Mesenchymal stem cell (in vitro differentiated cells and primary cell): ENCODE data around the gene DCDC2B.
A peak's percentile ranks its signal among the peaks of the same experiment; 100 is the strongest.

Experiments
- DNase-seq: peaks from one replicate; pipeline ENCODE4 v3.0.0-alpha.2; 2013
- H2AFZ ChIP-seq: one replicate; pipeline ENCODE4 v1.6.1; 2013; ENCODE audit warnings: low read depth, mild to moderate bottlenecking, control low read depth, inconsistent platforms, low read length, moderate library complexity
- H2AK5ac ChIP-seq: 2 replicates; pipeline ENCODE4 v1.6.1; 2013; ENCODE audit warnings: low read length, moderate library complexity, mild to moderate bottlenecking, inconsistent platforms; ENCODE audit not compliant: severe bottlenecking
- H2BK120ac ChIP-seq: one replicate; pipeline ENCODE4 v1.6.1; 2013; ENCODE audit warnings: low read depth, mild to moderate bottlenecking, inconsistent platforms, low read length, moderate library complexity
- H2BK12ac ChIP-seq, 2 experiments: one replicate each; pipeline ENCODE4 v1.6.1; 2013; ENCODE audit warnings: inconsistent platforms in 2 of 2, low read length in 2 of 2, mild to moderate bottlenecking in 2 of 2, moderate library complexity in 2 of 2, control low read depth in 1 of 2
- H2BK15ac ChIP-seq: one replicate; pipeline ENCODE4 v1.6.1; 2013; ENCODE audit warnings: mild to moderate bottlenecking, low read depth, inconsistent platforms; ENCODE audit not compliant: poor library complexity, severe bottlenecking
- H2BK5ac ChIP-seq: 2 replicates; pipeline ENCODE4 v1.6.1; 2013; ENCODE audit warnings: low read depth, mild to moderate bottlenecking, low read length, control low read depth, inconsistent platforms; ENCODE audit not compliant: poor library complexity, severe bottlenecking
- H3K14ac ChIP-seq, 2 experiments: one replicate each; pipeline ENCODE4 v1.6.1; 2013; ENCODE audit warnings: inconsistent platforms in 2 of 2, low read length in 2 of 2, control low read depth in 1 of 2, mild to moderate bottlenecking in 1 of 2, moderate library complexity in 1 of 2
- H3K18ac ChIP-seq, 2 experiments: one replicate each; pipeline ENCODE4 v1.6.1; 2013; ENCODE audit warnings: inconsistent platforms in 2 of 2, low read length in 2 of 2, control low read depth in 1 of 2, low read depth in 1 of 2, mild to moderate bottlenecking in 1 of 2
- H3K23ac ChIP-seq, 2 experiments: one replicate each; pipeline ENCODE4 v1.6.1; 2013; ENCODE audit warnings: inconsistent platforms in 2 of 2, low read length in 2 of 2, mild to moderate bottlenecking in 2 of 2, moderate library complexity in 2 of 2, control low read depth in 1 of 2
- H3K27ac ChIP-seq: 2 replicates; pipeline ENCODE4 v1.5.1; 2013; ENCODE audit warnings: mild to moderate bottlenecking, moderate library complexity, low read length, control low read depth, inconsistent platforms; ENCODE audit not compliant: poor library complexity, severe bottlenecking
- H3K27me3 ChIP-seq, 2 experiments: 2 replicates each; pipeline versions ENCODE4 v1.6.1 to v1.7.0; 2013; ENCODE audit warnings: low read length in 2 of 2, mild to moderate bottlenecking in 2 of 2, moderate library complexity in 2 of 2, control low read depth in 1 of 2, inconsistent platforms in 1 of 2; ENCODE audit not compliant: control insufficient read depth in 1 of 2, insufficient read depth in 1 of 2
- H3K36me3 ChIP-seq, 2 experiments: 2 replicates each; pipeline versions ENCODE4 v1.6.1 to v1.7.0; 2013; ENCODE audit warnings: low read length in 2 of 2, control low read depth in 1 of 2, inconsistent platforms in 1 of 2, low read depth in 1 of 2, mild to moderate bottlenecking in 1 of 2; ENCODE audit not compliant: insufficient read depth in 2 of 2, control insufficient read depth in 1 of 2
- H3K4ac ChIP-seq, 2 experiments: one replicate each; pipeline ENCODE4 v1.6.1; 2013; ENCODE audit warnings: inconsistent platforms in 2 of 2, low read length in 2 of 2, mild to moderate bottlenecking in 2 of 2, moderate library complexity in 2 of 2, control low read depth in 1 of 2, low read depth in 1 of 2
- H3K4me1 ChIP-seq: 2 replicates; pipeline ENCODE4 v1.6.1; 2013; ENCODE audit warnings: low read depth, low read length, control low read depth; ENCODE audit not compliant: control insufficient read depth, insufficient read depth
- H3K4me2 ChIP-seq: 2 replicates; pipeline ENCODE4 v1.6.1; 2013; ENCODE audit warnings: low read length, mild to moderate bottlenecking, inconsistent platforms; ENCODE audit not compliant: poor library complexity, severe bottlenecking
- H3K4me3 ChIP-seq, 2 experiments: 2 replicates each; pipeline versions ENCODE4 v1.5.1 to v1.7.0; 2013; ENCODE audit warnings: low read length in 2 of 2, mild to moderate bottlenecking in 2 of 2, control low read depth in 1 of 2, low read depth in 1 of 2; ENCODE audit not compliant: insufficient read depth in 1 of 2
- H3K79me1 ChIP-seq: replicated peaks from 2 replicates; pipeline ENCODE4 v1.6.1; 2013; ENCODE audit warnings: mild to moderate bottlenecking, control low read depth, low read length, inconsistent platforms; ENCODE audit not compliant: poor library complexity, severe bottlenecking
- H3K9ac ChIP-seq: 2 replicates; pipeline ENCODE4 v1.7.0; 2013; ENCODE audit warnings: mild to moderate bottlenecking, low read length, moderate library complexity
- H3K9me3 ChIP-seq: 2 replicates; pipeline ENCODE4 v1.7.0; 2013; ENCODE audit warnings: mild to moderate bottlenecking, low read length; ENCODE audit not compliant: control insufficient read depth
- H4K8ac ChIP-seq: one replicate; pipeline ENCODE4 v1.6.1; 2013; ENCODE audit warnings: inconsistent platforms, mild to moderate bottlenecking, low read length, moderate library complexity
- H4K91ac ChIP-seq: one replicate; pipeline ENCODE4 v1.6.1; 2013; ENCODE audit warnings: mild to moderate bottlenecking, low read length, inconsistent platforms
- WGBS: methylation state at CpG from one replicate; pipeline ENCODE4 v1.1.7; 2013; ENCODE audit warnings: mixed read lengths; 5-methylcytosine and 5-hydroxymethylcytosine counted together

Gene DCDC2B

DNA sequence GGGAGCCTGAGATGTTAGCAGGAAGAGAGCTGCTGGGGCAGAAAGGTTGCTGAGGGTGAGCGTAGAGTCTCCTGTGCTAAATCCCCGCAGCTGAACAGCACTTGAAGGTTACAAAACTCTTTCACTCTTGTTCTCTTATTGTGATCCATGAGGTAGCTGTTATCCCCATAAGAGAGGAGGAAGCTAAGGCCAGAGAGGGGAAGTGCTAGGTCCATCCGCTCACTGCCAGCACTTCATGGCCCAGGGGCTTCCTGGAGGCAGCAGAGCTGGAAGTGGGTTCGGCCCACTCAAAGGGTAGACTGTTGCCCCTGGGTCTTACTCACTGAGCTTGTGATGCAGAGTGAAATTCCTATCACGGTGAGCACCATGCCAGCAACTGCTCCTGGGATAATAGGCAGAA is 7.7 kb downstream of the DCDC2B start:
- no peak overlapping the region for H2AFZ ChIP-seq
- no peaks in the 10 kb centered on the region for H3K27me3 ChIP-seq
- H3K4me3 ChIP-seq, result no peak overlapping the region
- H3K4me1 ChIP-seq, result peaks cover 10% of the 10 kb centered on the region
- H2BK120ac ChIP-seq, result no peak overlapping the region
- DNase-seq, result no peak
- no peak overlapping the region for H2BK15ac ChIP-seq
- H3K9me3 ChIP-seq, result no peaks in the 10 kb centered on the region
- WGBS, result 98% methylated on average over 4 of the region's 5 CpGs
- no peak overlapping the region for H2BK5ac ChIP-seq
- no peak overlapping the region for H3K14ac ChIP-seq
- H3K4ac ChIP-seq, result no peak overlapping the region
- H3K79me1 ChIP-seq, result peaks cover 28% of the 10 kb centered on the region
- H3K36me3 ChIP-seq, result peaks cover 49 to 57% of the 10 kb centered on the region in 2 experiments
- no peak overlapping the region for H3K23ac ChIP-seq
- no peak overlapping the region for H3K4me2 ChIP-seq
- no peak overlapping the region for H2BK12ac ChIP-seq
- H2AK5ac ChIP-seq, result no peak overlapping the region
- peak overlapping the region; percentile 29 for H3K9ac ChIP-seq
- H4K8ac ChIP-seq, result no peak overlapping the region
- H4K91ac ChIP-seq, result no peak overlapping the region
- H3K27ac ChIP-seq, result no peak overlapping the region
- H3K18ac ChIP-seq, result no peak overlapping the region

GRCh38 chr1:32219022-32219421 is 10.1 kb downstream of the DCDC2B start:
- Histone ChIP-seq H4K91ac (no peak overlapping the region), H2BK120ac (no peak overlapping the region), H3K14ac (no peak overlapping the region), H3K4me3 (no peak overlapping the region), H4K8ac (no peak overlapping the region), H3K4ac (no peak overlapping the region), H3K4me2 (no peak overlapping the region), H3K18ac (no peak overlapping the region), H2BK5ac (no peak overlapping the region), H3K36me3 (peaks cover 41 to 58% of the 10 kb centered on the region in 2 experiments), H2BK12ac (no peak overlapping the region), H3K27me3 (no peaks in the 10 kb centered on the region), H2BK15ac (no peak overlapping the region), H3K23ac (no peak overlapping the region), H3K9ac (no peak overlapping the region), H2AFZ (no peak overlapping the region), H3K27ac (no peak overlapping the region), H2AK5ac (no peak overlapping the region), H3K79me1 (peaks cover 34% of the 10 kb centered on the region), H3K9me3 (no peaks in the 10 kb centered on the region), H3K4me1 (peaks cover 19% of the 10 kb centered on the region)
- DNase-seq, result peak; percentile 40
- 88% methylated on average over 7 of the region's 7 CpGs for WGBS

DNA sequence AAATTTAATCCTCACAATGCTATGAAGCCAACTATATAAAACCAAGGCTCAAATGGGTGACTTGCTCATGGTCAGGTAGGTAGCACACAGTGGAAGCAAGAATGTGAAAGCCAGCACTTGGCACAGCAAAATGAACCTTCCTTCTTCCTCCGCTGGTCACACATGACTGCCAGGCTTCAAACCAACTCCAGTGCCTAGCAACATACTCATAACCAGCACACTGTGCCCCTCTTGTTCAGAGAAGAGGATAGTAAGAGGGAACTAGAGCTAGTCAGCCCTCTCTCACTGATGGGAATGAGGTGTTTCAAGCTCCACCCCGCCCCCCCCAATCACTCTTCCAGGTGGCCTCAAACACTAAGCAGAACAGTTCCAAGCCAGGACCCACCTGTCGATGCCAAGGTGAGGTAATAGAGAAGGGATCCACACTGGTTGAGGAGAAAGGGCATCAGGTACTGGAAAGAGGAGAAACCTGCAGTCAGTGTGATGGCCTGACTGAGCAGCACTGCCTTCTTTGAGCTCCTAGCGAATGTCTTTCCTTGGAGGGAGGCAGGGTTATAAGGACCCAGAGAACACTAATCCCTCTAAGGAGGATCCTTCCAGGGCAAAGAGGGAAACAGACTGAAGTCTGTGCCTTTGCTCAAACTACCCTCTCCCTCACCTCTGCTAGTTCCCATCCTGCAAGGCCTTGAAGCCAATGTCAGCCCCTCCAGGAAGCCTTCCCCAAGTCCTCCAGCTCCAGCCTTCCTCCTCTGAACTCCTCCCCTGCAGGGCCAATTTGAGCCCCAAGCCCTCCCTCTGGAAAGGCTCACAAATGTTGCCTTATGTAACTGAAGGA is 12.1 kb downstream of the DCDC2B start:
- H3K4me3 ChIP-seq, result peak overlapping the region in 1 of 2 experiments; percentile 92
- peaks cover 39 to 56% of the 10 kb centered on the region in 2 experiments for H3K36me3 ChIP-seq
- H3K9me3 ChIP-seq, result no peaks in the 10 kb centered on the region
- no peak overlapping the region for H4K91ac ChIP-seq
- H3K9ac ChIP-seq, result peak overlapping the region; percentile 100
- no peaks in the 10 kb centered on the region for H3K27me3 ChIP-seq
- no peak overlapping the region for H2BK15ac ChIP-seq
- H3K23ac ChIP-seq, result peak overlapping the region in 1 of 2 experiments; percentile 19
- 100% methylated on average over 2 of the region's 4 CpGs for WGBS
- H2AK5ac ChIP-seq, result peak overlapping the region; percentile 29
- H3K27ac ChIP-seq, result peak overlapping the region; percentile 17
- H3K4me2 ChIP-seq, result peak overlapping the region; percentile 57
- peak overlapping the region in 1 of 2 experiments; percentile 13 for H3K18ac ChIP-seq
- DNase-seq, result no peak
- H3K4ac ChIP-seq, result peak overlapping the region in 1 of 2 experiments; percentile 32
- H2AFZ ChIP-seq, result no peak overlapping the region
- H2BK12ac ChIP-seq, result peak overlapping the region in 1 of 2 experiments; percentile 22
- peak overlapping the region; percentile 45 for H4K8ac ChIP-seq
- no peak overlapping the region for H2BK5ac ChIP-seq
- no peak overlapping the region for H2BK120ac ChIP-seq
- no peak overlapping the region for H3K14ac ChIP-seq
- H3K79me1 ChIP-seq, result peaks cover 32% of the 10 kb centered on the region
- peaks cover 19% of the 10 kb centered on the region for H3K4me1 ChIP-seq

DNA sequence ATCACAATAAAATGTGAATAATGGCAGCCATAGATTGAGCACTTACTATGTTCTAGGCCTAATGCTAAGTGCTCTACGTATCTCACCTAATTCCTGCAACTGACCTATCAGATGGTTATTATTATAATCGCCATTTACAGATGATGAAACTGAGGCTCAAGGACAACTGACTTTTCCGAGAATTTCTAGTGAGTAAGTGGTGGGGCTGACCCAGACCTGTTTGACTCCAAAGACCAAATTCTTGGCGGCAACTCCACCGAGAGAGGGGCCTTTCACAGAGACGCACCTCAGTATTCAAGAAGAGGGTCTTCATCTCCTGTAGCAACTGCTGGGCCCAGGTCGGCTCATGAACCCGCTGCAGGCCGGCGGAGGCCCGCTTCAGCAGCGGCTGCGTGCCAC is 12.7 kb downstream of the DCDC2B start:
- Histone ChIP-seq H3K18ac (peak overlapping the region in 1 of 2 experiments; percentile 44), H3K9ac (peak overlapping the region; percentile 100), H4K91ac (no peak overlapping the region), H3K14ac (peak overlapping the region in 1 of 2 experiments; percentile 80), H2AK5ac (no peak overlapping the region), H3K4me3 (peak overlapping the region; percentile 78 to 92), H3K9me3 (no peaks in the 10 kb centered on the region), H2BK12ac (no peak overlapping the region), H2BK120ac (no peak overlapping the region), H2AFZ (no peak overlapping the region), H3K27me3 (no peaks in the 10 kb centered on the region), H3K23ac (no peak overlapping the region), H3K27ac (peak overlapping the region; percentile 43), H3K4me2 (peak overlapping the region; percentile 57), H3K4ac (peak overlapping the region in 1 of 2 experiments; percentile 42), H3K4me1 (peaks cover 19% of the 10 kb centered on the region), H3K36me3 (peaks cover 37 to 55% of the 10 kb centered on the region in 2 experiments), H2BK15ac (no peak overlapping the region), H4K8ac (peak overlapping the region; percentile 57), H2BK5ac (no peak overlapping the region), H3K79me1 (peaks cover 34% of the 10 kb centered on the region)
- DNase-seq, result peak; percentile 25
- WGBS, result 10% methylated on average over 13 of the region's 13 CpGs
